Measurements from ENCODE around the gene RASSF8. TPM values are rescaled to one million over a fixed set of nuclear protein-coding genes. Genes with fewer than 3 reads are reported as not detected.
A peak's percentile ranks its signal among the peaks of the same experiment; 100 is the strongest.

RASSF8 gene
- total RNA-seq, 1 donor from 2014 or later: 77.0 TPM

DNA sequence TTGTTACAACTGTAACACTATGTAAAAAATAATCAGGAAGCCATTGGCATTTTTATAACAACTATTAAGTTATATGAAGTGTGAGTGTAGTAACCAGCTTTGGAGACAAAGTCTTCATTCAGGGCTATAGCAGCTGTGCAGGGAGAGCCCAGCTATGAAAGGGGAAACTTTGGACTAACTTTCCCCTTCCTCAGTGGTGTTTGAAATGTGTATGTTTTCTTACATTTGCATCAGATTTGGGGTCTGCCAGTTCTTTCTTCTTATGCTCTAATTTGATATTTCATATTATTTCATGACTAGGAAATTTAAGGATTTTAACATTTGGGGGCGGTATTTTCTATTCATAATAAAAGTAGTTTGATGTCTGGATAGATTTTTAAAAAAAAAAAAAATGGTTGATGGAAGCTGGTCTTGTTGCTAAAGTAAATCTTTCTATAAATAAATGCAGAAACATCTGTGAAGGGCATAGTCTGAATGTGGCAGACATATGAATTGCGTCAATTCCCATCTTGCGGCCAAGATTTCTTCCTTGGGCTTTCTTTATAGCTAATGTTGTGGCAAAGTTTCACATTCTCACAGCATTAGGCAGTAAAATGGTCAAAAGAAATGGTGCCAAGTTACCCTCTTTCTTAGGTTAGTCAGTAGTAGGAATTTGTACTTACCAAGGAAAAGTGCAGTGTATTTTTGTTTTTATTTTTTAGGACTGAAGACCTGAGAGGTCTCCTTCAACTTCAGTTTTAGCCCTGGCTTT is 35.6 kb downstream of the RASSF8 start:
- Histone ChIP-seq H3F3A (ENCODE audit: low read depth) (peaks cover 17% of the 10 kb centered on the region), H4K20me1 (ENCODE audit: low read depth) (peaks cover 47% of the 10 kb centered on the region), H3K9ac (no peak overlapping the region), H3K27me3 (no peaks in the 10 kb centered on the region), H3K4me1 (peaks cover 59% of the 10 kb centered on the region), H3K9me3 (ENCODE audit: low read depth) (no peaks in the 10 kb centered on the region), H3K4me3 (no peak overlapping the region), H2AFZ (replicated peaks) (no peak overlapping the region), H3K79me2 (ENCODE audit: low read depth) (peaks cover 100% of the 10 kb centered on the region), H3K36me3 (no peaks in the 10 kb centered on the region), H3K27ac (no peak overlapping the region), H3K4me2 (peak overlapping the region; percentile 55)
- no peak for TF ChIP-seq EZH2 (IDR thresholded peaks at IDR 0.05)
- no peak for TF ChIP-seq EZH2phosphoT487 (IDR thresholded peaks at IDR 0.05)
- TF ChIP-seq, protein P1, sequence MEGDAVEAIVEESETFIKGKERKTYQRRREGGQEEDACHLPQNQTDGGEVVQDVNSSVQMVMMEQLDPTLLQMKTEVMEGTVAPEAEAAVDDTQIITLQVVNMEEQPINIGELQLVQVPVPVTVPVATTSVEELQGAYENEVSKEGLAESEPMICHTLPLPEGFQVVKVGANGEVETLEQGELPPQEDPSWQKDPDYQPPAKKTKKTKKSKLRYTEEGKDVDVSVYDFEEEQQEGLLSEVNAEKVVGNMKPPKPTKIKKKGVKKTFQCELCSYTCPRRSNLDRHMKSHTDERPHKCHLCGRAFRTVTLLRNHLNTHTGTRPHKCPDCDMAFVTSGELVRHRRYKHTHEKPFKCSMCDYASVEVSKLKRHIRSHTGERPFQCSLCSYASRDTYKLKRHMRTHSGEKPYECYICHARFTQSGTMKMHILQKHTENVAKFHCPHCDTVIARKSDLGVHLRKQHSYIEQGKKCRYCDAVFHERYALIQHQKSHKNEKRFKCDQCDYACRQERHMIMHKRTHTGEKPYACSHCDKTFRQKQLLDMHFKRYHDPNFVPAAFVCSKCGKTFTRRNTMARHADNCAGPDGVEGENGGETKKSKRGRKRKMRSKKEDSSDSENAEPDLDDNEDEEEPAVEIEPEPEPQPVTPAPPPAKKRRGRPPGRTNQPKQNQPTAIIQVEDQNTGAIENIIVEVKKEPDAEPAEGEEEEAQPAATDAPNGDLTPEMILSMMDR (IDR thresholded peaks at IDR 0.05): no peak
- Mint-ChIP-seq H3K27ac (peak overlapping the region; percentile 50), H3K4me3 (no peak overlapping the region), H3K36me3 (peaks cover 14% of the 10 kb centered on the region), H3K27me3 (ENCODE audit: insufficient read depth, low read depth) (no peaks in the 10 kb centered on the region), H3K4me1 (peaks cover 52% of the 10 kb centered on the region), H3K9me3 (peaks cover 9% of the 10 kb centered on the region)
- DNase-seq (ENCODE audit: low spot score): no peak

DNA sequence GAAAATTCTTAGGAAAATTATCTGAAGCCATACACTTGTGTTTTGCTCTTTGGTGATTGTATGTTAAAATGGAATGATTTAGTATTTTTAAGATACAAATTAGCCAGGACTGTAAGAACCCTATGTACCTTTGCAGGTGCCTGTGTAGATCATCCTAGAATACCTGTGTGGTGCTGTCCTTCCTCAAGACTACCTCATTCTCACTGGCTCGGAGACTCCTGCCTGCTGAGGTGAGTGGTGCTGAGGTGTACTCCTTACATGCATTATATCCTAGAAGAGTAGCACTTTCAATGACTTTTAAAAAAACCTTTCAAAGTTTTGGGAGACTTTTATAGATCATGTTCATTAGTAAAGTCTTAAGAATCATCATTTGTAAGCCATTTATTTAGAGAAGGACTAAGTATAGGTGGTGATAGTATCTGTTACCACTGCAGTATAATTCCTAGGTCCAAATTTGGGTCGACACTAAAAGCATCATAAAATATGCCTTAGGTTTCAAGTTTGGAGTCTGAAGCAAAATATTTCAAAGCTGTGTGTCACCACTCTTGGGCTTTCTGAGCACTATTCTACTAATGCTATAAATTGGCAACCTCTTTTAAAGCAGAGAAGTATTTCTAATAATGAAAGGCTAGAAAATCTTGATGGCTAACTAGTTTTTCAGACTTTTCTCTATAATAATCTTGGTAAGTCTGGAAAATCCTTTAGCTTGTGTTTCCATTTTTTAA is 36.6 kb downstream of the RASSF8 start:
- no peaks in the 10 kb centered on the region for H3K27me3 ChIP-seq
- no peak overlapping the region for H3K27ac ChIP-seq
- H3K4me3 Mint-ChIP-seq: no peak overlapping the region
- H3K4me3 ChIP-seq: no peak overlapping the region
- H3K79me2 ChIP-seq (ENCODE audit: low read depth): peaks cover 100% of the 10 kb centered on the region
- no peak overlapping the region for H3K9ac ChIP-seq
- H3K4me2 ChIP-seq: no peak overlapping the region
- TF ChIP-seq EZH2 (IDR thresholded peaks at IDR 0.05) (no peak), EZH2phosphoT487 (IDR thresholded peaks at IDR 0.05) (no peak)
- TF ChIP-seq, protein P1 (IDR thresholded peaks at IDR 0.05): no peak
- H4K20me1 ChIP-seq (ENCODE audit: low read depth): peaks cover 44% of the 10 kb centered on the region
- peaks cover 17% of the 10 kb centered on the region for H3F3A ChIP-seq (ENCODE audit: low read depth)
- no peaks in the 10 kb centered on the region for H3K27me3 Mint-ChIP-seq (ENCODE audit: insufficient read depth, low read depth)
- H3K36me3 ChIP-seq: no peaks in the 10 kb centered on the region
- peaks cover 12% of the 10 kb centered on the region for H3K36me3 Mint-ChIP-seq
- no peaks in the 10 kb centered on the region for H3K9me3 ChIP-seq (ENCODE audit: low read depth)
- H3K4me1 Mint-ChIP-seq: peaks cover 52% of the 10 kb centered on the region
- no peak overlapping the region for H2AFZ ChIP-seq (replicated peaks)
- H3K9me3 Mint-ChIP-seq: peaks cover 6% of the 10 kb centered on the region
- H3K27ac Mint-ChIP-seq: peak overlapping the region; percentile 58
- peaks cover 57% of the 10 kb centered on the region for H3K4me1 ChIP-seq
- DNase-seq (ENCODE audit: low spot score): no peak

DNA sequence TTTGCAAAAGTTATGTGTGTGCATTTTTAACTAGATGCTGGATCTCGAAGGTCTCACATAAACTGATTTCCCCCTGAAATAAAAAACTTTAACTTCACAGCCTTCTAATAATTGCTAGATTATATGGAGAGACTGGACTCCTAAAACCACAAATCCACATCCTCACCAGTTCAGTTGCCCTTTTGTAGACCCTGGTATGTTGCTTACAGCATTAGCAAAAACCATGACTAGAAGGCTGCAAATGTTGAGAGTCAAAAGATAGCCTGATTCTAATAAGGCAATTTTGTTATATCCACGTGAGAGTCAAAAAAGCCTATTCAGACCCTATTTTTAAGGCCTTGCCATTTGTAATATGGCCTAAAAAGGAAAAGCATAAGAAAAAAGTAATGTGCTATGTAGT is 37.4 kb downstream of the RASSF8 start:
- no peak overlapping the region for H2AFZ ChIP-seq (replicated peaks)
- no peaks in the 10 kb centered on the region for H3K36me3 ChIP-seq
- H3K79me2 ChIP-seq (ENCODE audit: low read depth): peaks cover 100% of the 10 kb centered on the region
- Mint-ChIP-seq H3K4me3 (no peak overlapping the region), H3K36me3 (peaks cover 11% of the 10 kb centered on the region), H3K27me3 (ENCODE audit: insufficient read depth, low read depth) (no peaks in the 10 kb centered on the region), H3K27ac (peak overlapping the region; percentile 55), H3K9me3 (peaks cover 6% of the 10 kb centered on the region), H3K4me1 (peaks cover 52% of the 10 kb centered on the region)
- no peak overlapping the region for H3K27ac ChIP-seq
- peaks cover 44% of the 10 kb centered on the region for H4K20me1 ChIP-seq (ENCODE audit: low read depth)
- TF ChIP-seq EZH2phosphoT487 (IDR thresholded peaks at IDR 0.05): no peak
- TF ChIP-seq, protein P1 (IDR thresholded peaks at IDR 0.05): no peak
- no peak for TF ChIP-seq EZH2 (IDR thresholded peaks at IDR 0.05)
- no peak overlapping the region for H3K4me3 ChIP-seq
- H3K9me3 ChIP-seq (ENCODE audit: low read depth): no peaks in the 10 kb centered on the region
- H3K27me3 ChIP-seq: no peaks in the 10 kb centered on the region
- H3K4me2 ChIP-seq: no peak overlapping the region
- H3K4me1 ChIP-seq: peaks cover 57% of the 10 kb centered on the region
- no peak overlapping the region for H3K9ac ChIP-seq
- no peak for DNase-seq (ENCODE audit: low spot score)
- peaks cover 17% of the 10 kb centered on the region for H3F3A ChIP-seq (ENCODE audit: low read depth)
